ENCODE results near the gene ARSB. TPM values are rescaled to one million over a fixed set of nuclear protein-coding genes. Genes with fewer than 3 reads are reported as not detected.

Gene ARSB
- total and polyA plus RNA-seq, 3 donors from 2014 or later = 5.3 to 12.9 (median 11.8) TPM

DNA sequence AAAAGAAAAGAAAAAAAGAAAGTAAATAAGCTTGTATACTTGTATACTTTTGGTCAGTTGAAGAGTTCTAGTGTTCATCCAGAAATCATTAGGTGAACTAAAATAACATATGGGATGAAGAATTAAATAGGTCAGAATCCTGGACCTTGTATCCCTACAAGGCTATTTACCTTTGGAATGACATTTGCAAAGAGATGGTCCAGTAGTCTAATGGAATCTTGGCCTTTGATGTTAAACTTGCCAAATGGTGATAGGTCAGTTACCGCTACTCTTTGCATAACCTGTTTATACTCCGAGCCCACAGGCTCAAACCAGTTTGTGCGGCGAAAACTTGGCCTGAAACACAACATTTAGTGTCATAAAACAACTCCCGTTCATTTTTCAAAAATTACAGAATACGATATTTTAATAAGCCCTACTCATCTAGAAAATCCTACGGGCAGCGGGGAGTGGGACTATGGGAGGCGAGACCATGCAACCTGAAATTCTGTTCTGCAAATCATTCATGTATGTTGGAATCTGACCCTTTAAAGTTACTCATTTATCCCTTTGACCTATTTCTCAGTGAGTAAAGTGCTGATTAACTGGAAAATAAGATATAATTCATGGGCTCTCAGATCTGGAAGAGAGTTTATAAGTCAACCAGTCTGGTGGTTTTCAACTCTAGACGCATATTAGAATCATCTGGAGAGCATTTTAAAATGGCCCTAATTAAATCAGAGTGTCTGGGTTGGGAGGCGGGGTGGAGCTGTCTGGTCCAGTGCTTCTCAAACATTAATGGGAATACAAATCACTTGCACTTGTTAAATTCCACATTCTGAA, 45.8 kb upstream of the ARSB start:
- no peaks in the 10 kb centered on the region for H3K4me1 ChIP-seq
- no peak for TF ChIP-seq CTCF (IDR thresholded peaks at IDR 0.05)
- TF ChIP-seq POLR2A (IDR thresholded peaks at IDR 0.05) = no peak
- H3K27ac ChIP-seq = no peak overlapping the region
- 91 to 96% methylated on average over 11 of the region's 11 CpGs for WGBS, 2 donors
- H3K9me3 ChIP-seq = no peaks in the 10 kb centered on the region
- no peak for DNase-seq
- no peaks in the 10 kb centered on the region for H3K27me3 ChIP-seq
- H3K36me3 ChIP-seq (ENCODE audit: low read depth, missing control alignments) = no peaks in the 10 kb centered on the region
- H3K4me3 ChIP-seq = no peak overlapping the region
- intact Hi-C loops (cut with DNase I; ENCODE audit: low total_unique reads) = no loop called here

DNA sequence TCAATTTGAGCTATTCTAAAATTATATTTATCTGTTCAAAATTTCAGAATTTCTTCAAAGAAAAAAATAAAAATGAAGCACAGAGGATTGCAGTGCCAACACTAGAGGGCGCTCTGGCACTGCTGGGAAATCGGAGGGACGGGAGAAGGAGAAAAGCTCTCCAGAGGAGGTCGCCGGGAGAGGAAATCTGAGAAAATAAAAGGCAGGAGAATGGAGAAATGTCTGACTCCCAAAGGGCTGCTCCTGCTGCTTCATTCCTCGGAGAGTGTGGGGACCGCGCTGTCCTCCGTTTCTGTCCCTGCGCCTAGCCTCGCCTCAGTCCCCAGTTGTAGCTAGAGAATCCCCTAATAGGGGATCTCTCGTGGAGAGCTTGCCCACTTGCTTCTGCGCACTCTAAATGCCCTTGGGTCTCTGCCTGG, 40.0 kb upstream of the ARSB start:
- intact Hi-C loops (cut with DNase I; ENCODE audit: low total_unique reads) = loop anchor here (5.0 kb wide), 1 partner anchor 107 kb away; no protein-coding TSS in a partner anchor
- Histone ChIP-seq H3K9me3 (no peaks in the 10 kb centered on the region), H3K4me1 (peaks cover 5% of the 10 kb centered on the region), H3K36me3 (ENCODE audit: low read depth, missing control alignments) (no peaks in the 10 kb centered on the region), H3K4me3 (peak overlapping the region in 1 of 2 donors; percentile 47), H3K27me3 (no peaks in the 10 kb centered on the region), H3K27ac (no peak overlapping the region)
- WGBS, 2 donors = 3 to 4% methylated on average over 13 of the region's 13 CpGs
- DNase-seq = peak; percentile 66
- TF ChIP-seq CTCF (IDR thresholded peaks at IDR 0.05) (peak; percentile 78 to 96 (median 85)), POLR2A (IDR thresholded peaks at IDR 0.05) (no peak)

DNA sequence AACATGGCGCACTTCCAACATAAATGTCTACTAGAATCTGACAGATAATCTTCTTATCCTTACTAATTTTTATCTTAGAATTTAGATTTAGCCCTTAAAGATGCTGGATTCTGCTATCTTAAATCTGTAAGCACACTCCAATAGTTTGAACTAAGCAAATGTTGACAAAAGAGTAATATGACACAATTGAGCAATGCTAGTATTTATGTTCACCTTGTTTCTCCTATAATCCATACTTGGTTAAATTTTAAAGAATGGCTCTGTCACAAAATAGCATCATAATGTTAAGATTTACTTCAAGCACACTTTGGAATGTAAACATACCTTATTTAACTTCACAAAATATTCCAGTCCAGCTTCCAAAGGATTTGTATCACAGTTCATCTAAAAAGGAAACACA, 38.8 kb upstream of the ARSB start:
- Histone ChIP-seq H3K36me3 (ENCODE audit: low read depth, missing control alignments) (no peaks in the 10 kb centered on the region), H3K4me1 (peaks cover 5% of the 10 kb centered on the region), H3K9me3 (no peaks in the 10 kb centered on the region), H3K4me3 (no peak overlapping the region), H3K27me3 (no peaks in the 10 kb centered on the region), H3K27ac (no peak overlapping the region)
- intact Hi-C loops (cut with DNase I; ENCODE audit: low total_unique reads) = no loop called here
- WGBS, 2 donors = 92 to 97% methylated on average over 1 of the region's 1 CpG
- no peak for DNase-seq
- TF ChIP-seq POLR2A (IDR thresholded peaks at IDR 0.05) (no peak), CTCF (IDR thresholded peaks at IDR 0.05) (no peak)

DNA sequence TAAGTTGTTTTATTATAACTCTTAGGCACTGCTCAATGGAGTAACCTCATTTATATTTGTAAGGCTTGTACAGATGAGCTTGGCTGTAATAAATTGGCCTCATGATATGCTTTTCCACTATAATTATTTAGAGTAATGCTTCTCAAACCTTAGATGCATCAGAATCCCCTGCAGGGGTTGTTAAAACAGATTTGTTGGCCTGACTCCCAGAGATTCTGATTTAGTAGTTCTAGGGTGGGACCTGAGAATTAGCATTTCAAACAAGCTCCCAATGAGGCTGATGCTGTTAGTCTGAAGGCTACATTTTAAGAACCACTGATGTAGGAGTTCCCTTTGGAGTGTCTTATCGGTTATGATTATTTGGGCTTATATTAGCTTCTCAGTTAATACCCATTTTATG, 38.2 kb upstream of the ARSB start:
- WGBS, 2 donors = 89 to 92% methylated on average over 1 of the region's 1 CpG
- peaks cover 5% of the 10 kb centered on the region for H3K4me1 ChIP-seq
- no peaks in the 10 kb centered on the region for H3K27me3 ChIP-seq
- H3K4me3 ChIP-seq = no peak overlapping the region
- H3K27ac ChIP-seq = no peak overlapping the region
- H3K36me3 ChIP-seq (ENCODE audit: low read depth, missing control alignments) = no peaks in the 10 kb centered on the region
- intact Hi-C loops (cut with DNase I; ENCODE audit: low total_unique reads) = no loop called here
- no peaks in the 10 kb centered on the region for H3K9me3 ChIP-seq
- TF ChIP-seq POLR2A (IDR thresholded peaks at IDR 0.05) (no peak), CTCF (IDR thresholded peaks at IDR 0.05) (no peak)
- DNase-seq = no peak

GRCh38 chr5:79022771-79023170, 37.7 kb upstream of the ARSB start:
- Histone ChIP-seq H3K27me3 (no peaks in the 10 kb centered on the region), H3K27ac (no peak overlapping the region), H3K9me3 (no peaks in the 10 kb centered on the region), H3K4me3 (no peak overlapping the region), H3K36me3 (ENCODE audit: low read depth, missing control alignments) (no peaks in the 10 kb centered on the region), H3K4me1 (peaks cover 5% of the 10 kb centered on the region)
- intact Hi-C loops (cut with DNase I; ENCODE audit: low total_unique reads) = no loop called here
- TF ChIP-seq CTCF (IDR thresholded peaks at IDR 0.05) (no peak), POLR2A (IDR thresholded peaks at IDR 0.05) (no peak)
- DNase-seq = no peak
- 93% methylated on average over 2 of the region's 2 CpGs for whole genome bisulfite sequencing, 2 donors
